Thyroid gland (tissue), 4 donors: Measurements from ENCODE around the gene COPZ2.

ENCODE experiments used
- POLR2A ChIP-seq, 2 donors: fragments of 450-650 bp; IDR thresholded peaks; one replicate each; pipeline ENCODE4 v1.6.1; 2017; ENCODE audit warnings: antibody characterized with exemption in 2 of 2, mild to moderate bottlenecking in 2 of 2, moderate library complexity in 1 of 2
- TF ChIP-seq, protein P1 (sequence below), 6 experiments: fragments of 200-600 bp in 3 of 6; fragments of 450-650 bp in 3 of 6; sonication (generic) in 3 of 6; IDR thresholded peaks; one replicate each; pipeline ENCODE4 v1.5.1; 2016 to 2019; ENCODE audit warnings: antibody characterized with exemption in 6 of 6, mild to moderate bottlenecking in 2 of 6, inconsistent platforms in 1 of 6, moderate library complexity in 1 of 6

DNA sequence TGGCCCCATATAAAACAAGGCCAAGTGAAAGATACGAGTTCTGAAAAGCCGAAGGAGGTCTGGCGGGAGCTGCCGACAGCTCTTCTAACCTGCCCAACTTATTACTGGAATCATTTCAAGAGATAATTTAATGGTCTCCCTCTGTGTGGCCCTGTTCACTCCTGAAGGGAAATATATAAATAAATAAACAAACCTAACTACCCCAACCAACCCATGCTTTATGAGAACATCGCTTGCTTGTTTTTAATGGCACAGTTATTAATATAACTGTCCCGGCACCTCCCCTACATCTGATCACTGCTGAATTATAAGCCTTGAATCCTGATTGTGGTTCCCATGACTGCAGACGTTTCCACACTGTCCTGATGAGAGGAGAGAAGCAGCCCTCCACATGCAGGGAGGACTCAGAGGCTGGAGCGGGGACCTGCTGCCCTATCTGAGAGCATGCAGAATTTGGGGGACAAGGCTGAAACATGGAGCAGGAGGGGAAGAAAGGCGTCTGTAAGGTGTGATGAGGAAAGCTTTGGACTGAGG, 44.5 kb downstream of the COPZ2 start:
- TF ChIP-seq, protein P1, sequence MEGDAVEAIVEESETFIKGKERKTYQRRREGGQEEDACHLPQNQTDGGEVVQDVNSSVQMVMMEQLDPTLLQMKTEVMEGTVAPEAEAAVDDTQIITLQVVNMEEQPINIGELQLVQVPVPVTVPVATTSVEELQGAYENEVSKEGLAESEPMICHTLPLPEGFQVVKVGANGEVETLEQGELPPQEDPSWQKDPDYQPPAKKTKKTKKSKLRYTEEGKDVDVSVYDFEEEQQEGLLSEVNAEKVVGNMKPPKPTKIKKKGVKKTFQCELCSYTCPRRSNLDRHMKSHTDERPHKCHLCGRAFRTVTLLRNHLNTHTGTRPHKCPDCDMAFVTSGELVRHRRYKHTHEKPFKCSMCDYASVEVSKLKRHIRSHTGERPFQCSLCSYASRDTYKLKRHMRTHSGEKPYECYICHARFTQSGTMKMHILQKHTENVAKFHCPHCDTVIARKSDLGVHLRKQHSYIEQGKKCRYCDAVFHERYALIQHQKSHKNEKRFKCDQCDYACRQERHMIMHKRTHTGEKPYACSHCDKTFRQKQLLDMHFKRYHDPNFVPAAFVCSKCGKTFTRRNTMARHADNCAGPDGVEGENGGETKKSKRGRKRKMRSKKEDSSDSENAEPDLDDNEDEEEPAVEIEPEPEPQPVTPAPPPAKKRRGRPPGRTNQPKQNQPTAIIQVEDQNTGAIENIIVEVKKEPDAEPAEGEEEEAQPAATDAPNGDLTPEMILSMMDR (IDR thresholded peaks at IDR 0.05) = no peak
- TF ChIP-seq POLR2A (IDR thresholded peaks at IDR 0.05) = no peak
